GM19463 (cell line): ENCODE results near the gene ELL2.
"Not testable (repeated sequence)": the region's sequence is repeated elsewhere in the genome, so short reads cannot be mapped to it uniquely, and the experiment has no call there.

ENCODE experiments used
- ATAC-seq: cut with Tn5 transposase; IDR thresholded peaks from one replicate; pipeline ENCODE4 v1.9.1; 2021; ENCODE audit warnings: mild to moderate bottlenecking, moderate library complexity; ENCODE audit not compliant: unreplicated experiment

ELL2 gene

GRCh38 chr5:95862671-95863382, 98.8 kb downstream of the ELL2 start:
- no peak for ATAC-seq

GRCh38 chr5:95861864-95862561, 99.6 kb downstream of the ELL2 start:
- no peak for ATAC-seq

- ATAC-seq = no peak
Observed at GRCh38 chr5:95861221-95861863, 100.3 kb downstream of the ELL2 start.

GRCh38 chr5:95859661-95860060, 102.0 kb downstream of the ELL2 start:
- no peak for ATAC-seq

- peak; percentile 91 for ATAC-seq
Observed at GRCh38 chr5:95858661-95859595, 102.7 kb downstream of the ELL2 start.

- no peak for ATAC-seq
Observed at GRCh38 chr5:95858023-95858461, 103.6 kb downstream of the ELL2 start.

GRCh38 chr5:95857185-95857945, 104.3 kb downstream of the ELL2 start:
- no peak for ATAC-seq

- ATAC-seq = no peak
Observed at GRCh38 chr5:95856501-95856981, 105.1 kb downstream of the ELL2 start.

- no peak for ATAC-seq
Observed at GRCh38 chr5:95853490-95853889, 108.2 kb downstream of the ELL2 start.

GRCh38 chr5:95852567-95852966, 109.1 kb downstream of the ELL2 start:
- no peak for ATAC-seq

GRCh38 chr5:95851141-95851540, 110.5 kb downstream of the ELL2 start:
- not testable (repeated sequence) for ATAC-seq

GRCh38 chr5:95850391-95850894, 111.2 kb downstream of the ELL2 start:
- no peak for ATAC-seq

GRCh38 chr5:95848701-95849100, 113.0 kb downstream of the ELL2 start:
- no peak for ATAC-seq

GRCh38 chr5:95847261-95847592, 114.4 kb downstream of the ELL2 start:
- ATAC-seq = no peak

- ATAC-seq = peak; percentile 53
Observed at GRCh38 chr5:95846554-95847260, 114.9 kb downstream of the ELL2 start.

- ATAC-seq = no peak
Observed at GRCh38 chr5:95845391-95845790, 116.3 kb downstream of the ELL2 start.

GRCh38 chr5:95843733-95844223, 117.9 kb downstream of the ELL2 start:
- no peak for ATAC-seq

- ATAC-seq = peak; percentile 93
Observed at GRCh38 chr5:95842854-95843544, 118.7 kb downstream of the ELL2 start.
